Heart left ventricle (tissue), 16 donors: ENCODE results near the gene S100PBP. TPM values are rescaled to one million over a fixed set of nuclear protein-coding genes. Genes with fewer than 3 reads are reported as not detected.

Source experiments
- ATAC-seq, 4 donors: fragments of 200-7000 bp; cut with Tn5 transposase; one replicate each; pipeline ENCODE4 v1.9.1; 2020 to 2022; ENCODE audit warnings: moderate library complexity in 4 of 4, mild to moderate bottlenecking in 3 of 4, moderate number of reproducible peaks in 1 of 4
- DNase-seq, 5 donors: peaks; one replicate each; pipeline ENCODE4 v3.0.0-alpha.2; 2020
- H3K27ac ChIP-seq, 12 donors: fragments of 200-600 bp; sonication (generic) in 4 of 12; one replicate each; pipeline versions ENCODE4 v1.5.0 to v1.8.0; 2016 to 2022; ENCODE audit warnings: mild to moderate bottlenecking in 2 of 12
- H3K27me3 ChIP-seq, 9 donors: fragments of 200-600 bp; sonication (generic) in 2 of 9; one replicate each; pipeline versions ENCODE4 v1.5.1 to v1.8.0; 2016 to 2022; ENCODE audit warnings: mild to moderate bottlenecking in 3 of 9
- H3K36me3 ChIP-seq, 9 donors: fragments of 200-600 bp; sonication (generic) in 2 of 9; one replicate each; pipeline versions ENCODE4 v1.5.0 to v1.8.0; 2018 to 2022; ENCODE audit warnings: mild to moderate bottlenecking in 2 of 9
- H3K4me1 ChIP-seq, 12 donors: fragments of 200-600 bp; sonication (generic) in 4 of 12; one replicate each; pipeline versions ENCODE4 v1.5.0 to v1.8.0; 2016 to 2022; ENCODE audit warnings: mild to moderate bottlenecking in 3 of 12
- H3K4me3 ChIP-seq, 12 donors: fragments of 200-600 bp; sonication (generic) in 4 of 12; one replicate each; pipeline versions ENCODE4 v1.5.0 to v1.8.0; 2017 to 2022; ENCODE audit warnings: mild to moderate bottlenecking in 9 of 12, moderate library complexity in 4 of 12
- H3K9me3 ChIP-seq, 12 donors: fragments of 200-600 bp; sonication (generic) in 4 of 12; one replicate each; pipeline versions ENCODE4 v1.5.0 to v1.8.0; 2016 to 2022; ENCODE audit warnings: mild to moderate bottlenecking in 1 of 12
- CTCF ChIP-seq, 12 donors: fragments of 200-600 bp; sonication (generic) in 4 of 12; IDR thresholded peaks; one replicate each; pipeline versions ENCODE4 v1.5.0 to v1.8.0; 2018 to 2022; ENCODE audit warnings: antibody characterized with exemption in 12 of 12, mild to moderate bottlenecking in 5 of 12
- POLR2A ChIP-seq, 2 donors: fragments of 450-650 bp; IDR thresholded peaks; one replicate each; pipeline ENCODE4 v1.6.1; 2017; ENCODE audit warnings: antibody characterized with exemption in 2 of 2, mild to moderate bottlenecking in 2 of 2, moderate library complexity in 2 of 2
- WGBS, 4 donors: extraction: QIAGEN DNeasy Blood & Tissue Kit in 2 of 4; methylation state at CpG; one replicate each; pipeline versions ENCODE4 v1.1.5 to v1.1.7; 2013 to 2018; 5-methylcytosine and 5-hydroxymethylcytosine counted together
- intact Hi-C, 10 donors: fragments of 100-400 bp; cut with DNase I; formaldehyde crosslinking; loops; one replicate each; pipeline versions ENCODE4 v1.11.1 to v1.14.2; 2022
- polyA plus RNA-seq, 2 donors: library from polyadenylated mRNA; stranded (reverse); fragments of 200-250 nt; gene quantifications; one replicate each; pipeline ENCODE4 v1.2.3, GENCODE V29; 2013
- total RNA-seq, 9 donors: library from RNA; depleted of rRNA in 2 of 9; stranded (reverse); fragments of >200 nt in 2 of 9; fragmentation: NEBNext Ultra II Directional in 3 of 9; extraction: Animal tissue kit (Norgen Biotek cat#: 25700) in 3 of 9; gene quantifications; one replicate each; pipeline versions ENCODE4 v1.1.0 to v1.2.4, GENCODE V29; 2016 to 2023
- donor health status: ischemic (EF 13 %, LVEDD 7.1; RV severe dilation, severe dysfunction).
- donor health status: healthy with polysubstance abuse.
- donor health status: DM: no; HTN: yes; CAD: no.
- donor health status: DM: no; HTN: no; CAD: no.
- donor health status: ischemic (EF 25% LVEDD 6.9; RV normal size, moderate dysfunction).
- donor health status: ischemic (EF 25% LVEDD 5.7; RV mildly dilated, moderate dysfunction).
- donor health status: healthy.
- donor health status: DM: yes; HTN: yes; CAD: no.
- donor health status: ischemic (EF 35%, LVEDD 5.7; RV mildly dilated, moderate dysfunction).
- donor health status: nonischemic (EF 11% LVEDD 7.7; RV severe dilation, severe dysfunction).
- donor health status: DM: yes; HTN: yes; CAD: no.
- donor health status: PGD.
- donor health status: ischemic (EF 29% LVEDD 5.4; RV normal size, mild dysfunction).
- donor health status: nonischemic (EF 23%, LVEDD 6.1; RV moderate dilation, normal function).

S100PBP gene
- total and polyA plus RNA-seq, 11 donors, result 5.8 to 21.2 (median 10.7) TPM

GRCh38 chr1:32884726-32885125 lies 67.3 kb downstream of the S100PBP start:
- intact Hi-C loops, result no loop called here
- H3K27me3 ChIP-seq, result peaks cover 6 to 50% (median 29%) of the 10 kb centered on the region in 9 donors
- H3K27ac ChIP-seq, result no peak overlapping the region
- H3K4me1 ChIP-seq, result peaks cover 0 to 31% (median 12%) of the 10 kb centered on the region in 12 donors
- TF ChIP-seq CTCF (IDR thresholded peaks at IDR 0.05) (no peak), POLR2A (IDR thresholded peaks at IDR 0.05) (no peak)
- ATAC-seq (no peak), DNase-seq (no peak)
- H3K9me3 ChIP-seq, result no peaks in the 10 kb centered on the region
- WGBS, 4 donors, result 48 to 75% (median 52%) methylated on average over 6 to 12 of the region's 12 CpGs
- H3K36me3 ChIP-seq, result no peaks in the 10 kb centered on the region
- no peak overlapping the region for H3K4me3 ChIP-seq

- Histone ChIP-seq H3K27ac (no peak overlapping the region), H3K9me3 (no peaks in the 10 kb centered on the region), H3K27me3 (peaks cover 6 to 59% (median 30%) of the 10 kb centered on the region in 9 donors), H3K36me3 (no peaks in the 10 kb centered on the region), H3K4me1 (peaks cover 0 to 30% (median 12%) of the 10 kb centered on the region in 12 donors), H3K4me3 (no peak overlapping the region)
- no peak for DNase-seq
- ATAC-seq, result no peak
- WGBS, 4 donors, result 19 to 22% (median 21%) methylated on average over 7 to 8 of the region's 8 CpGs
- intact Hi-C loops, result no loop called here
- TF ChIP-seq CTCF (IDR thresholded peaks at IDR 0.05), result no peak
- TF ChIP-seq POLR2A (IDR thresholded peaks at IDR 0.05), result no peak
Observed at GRCh38 chr1:32885676-32886003, 68.2 kb downstream of the S100PBP start.

GRCh38 chr1:32886004-32886827 lies 68.8 kb downstream of the S100PBP start, which contains the start of gene HPCA:
TSS of gene HPCA (plus strand) at chr1:32886491. CDS start at chr1:32888899, 2,408 bp downstream.
- intact Hi-C loops, result no loop called here
- H3K4me3 ChIP-seq, result peak within 1 kb of the TSS in 7 of 12 donors; percentile 5 to 43 (median 30)
- TF ChIP-seq CTCF (IDR thresholded peaks at IDR 0.05) (peak; percentile 16 to 65 (median 49)), POLR2A (IDR thresholded peaks at IDR 0.05) (no peak)
- H3K27ac ChIP-seq, result no peak within 1 kb of the TSS
- peaks cover 6 to 63% (median 30%) of the 10 kb centered on the region in 9 donors for H3K27me3 ChIP-seq
- no peaks in the 10 kb centered on the region for H3K9me3 ChIP-seq
- peak; percentile 74 to 87 (median 76) for ATAC-seq
- peaks cover 0 to 24% (median 11%) of the 10 kb centered on the region in 12 donors for H3K4me1 ChIP-seq
- DNase-seq, result peak; percentile 53 to 83 (median 69)
- no peaks in the 10 kb centered on the region for H3K36me3 ChIP-seq
- WGBS, 4 donors, result 1 to 6% (median 2%) methylated on average over 20 to 79 of the region's 79 CpGs

GRCh38 chr1:32886828-32887414 lies 69.5 kb downstream of the S100PBP start:
- 38 to 53% (median 42%) methylated on average over 8 to 19 of the region's 19 CpGs for WGBS, 4 donors

More at GRCh38 chr1:32886828-32887414, 69.5 kb downstream of the S100PBP start:
- Histone ChIP-seq H3K4me3 (no peak overlapping the region), H3K9me3 (no peaks in the 10 kb centered on the region), H3K27ac (no peak overlapping the region), H3K36me3 (no peaks in the 10 kb centered on the region), H3K4me1 (peaks cover 0 to 17% (median 5%) of the 10 kb centered on the region in 12 donors), H3K27me3 (peaks cover 6 to 70% (median 30%) of the 10 kb centered on the region in 9 donors)
- intact Hi-C loops, result no loop called here
- ATAC-seq (no peak), DNase-seq (peak in 1 of 5 donors; percentile 17)
- TF ChIP-seq CTCF (IDR thresholded peaks at IDR 0.05) (peak in 4 of 12 donors; percentile 2 to 20 (median 4)), POLR2A (IDR thresholded peaks at IDR 0.05) (no peak)
